ENCODE measurements around the gene CAMK2A.

GRCh38 chr5:150329881-150330876 lies 40.6 kb upstream of the CAMK2A start:
- TF ChIP-seq GABPA (IDR thresholded peaks at IDR 0.05; ENCODE audit: low read depth), result no peak
- no peak for TF ChIP-seq CTCF (IDR thresholded peaks at IDR 0.05; ENCODE audit: insufficient read depth, low read length)
- TF ChIP-seq POLR2AphosphoS5 (IDR thresholded peaks at IDR 0.05; ENCODE audit: low read depth), result no peak
- TF ChIP-seq REST (IDR thresholded peaks at IDR 0.05; ENCODE audit: insufficient replicate concordance, low read depth), result no peak
- TF ChIP-seq SPI1 (IDR thresholded peaks at IDR 0.05; ENCODE audit: borderline replicate concordance, low read depth), result no peak
